HepG2 (cell line): ENCODE measurements around the gene GJA3.

Source experiments
- ARID2 ChIP-seq: sonication (generic); formaldehyde crosslinking; IDR thresholded peaks from 2 replicates; pipeline ENCODE4 v1.8.1; 2022; ENCODE audit warnings: mild to moderate bottlenecking, missing genetic modification reagents, borderline replicate concordance
- CHCHD3 ChIP-seq: sonication (generic); formaldehyde crosslinking; IDR thresholded peaks from 2 replicates; pipeline ENCODE4 v1.8.0; 2022; ENCODE audit warnings: mild to moderate bottlenecking, missing genetic modification reagents, moderate library complexity
- CHD4 ChIP-seq: fragments of 200-600 bp; sonication (generic); IDR thresholded peaks from 2 replicates; pipeline ENCODE4 v1.7.0; 2017; ENCODE audit warnings: mild to moderate bottlenecking, low read length, borderline replicate concordance
- MAFF ChIP-seq: IDR thresholded peaks from 2 replicates; pipeline ENCODE4 v1.6.1; 2011; ENCODE audit warnings: low read depth, low read length, improper control_type of control experiment
- MAFK ChIP-seq, 2 experiments: IDR thresholded peaks in 1 of 2; conservative IDR thresholded peaks in 1 of 2; 2 replicates each; pipeline ENCODE4 v1.6.1; 2011; ENCODE audit warnings: improper control_type of control experiment in 2 of 2, low read length in 2 of 2
- TAF15 ChIP-seq: fragments of 200-400 bp; formaldehyde crosslinking; IDR thresholded peaks from one replicate; pipeline ENCODE4 v1.6.1; 2018; ENCODE audit warnings: mild to moderate bottlenecking, low read depth, low read length; ENCODE audit not compliant: poor library complexity, severe bottlenecking
- ZBTB8A ChIP-seq: sonication (generic); formaldehyde crosslinking; IDR thresholded peaks from 2 replicates; pipeline ENCODE4 v1.4.0; 2020; ENCODE audit warnings: mild to moderate bottlenecking, low read depth, missing genetic modification reagents, borderline replicate concordance
- TF ChIP-seq, protein P1 (sequence below): sonication (generic); formaldehyde crosslinking; IDR thresholded peaks from 2 replicates; pipeline ENCODE4 v1.5.0; 2020; ENCODE audit warnings: mild to moderate bottlenecking, missing genetic modification reagents, moderate library complexity
- TF ChIP-seq, protein P2 (sequence below): sonication (generic); formaldehyde crosslinking; IDR thresholded peaks from 2 replicates; pipeline ENCODE4 v1.4.0; 2020; ENCODE audit warnings: missing genetic modification reagents
- TF ChIP-seq, protein P3 (sequence below): IDR thresholded peaks from 2 replicates; pipeline ENCODE4 v1.6.1; 2012; ENCODE audit warnings: low read length, improper control_type of control experiment

DNA sequence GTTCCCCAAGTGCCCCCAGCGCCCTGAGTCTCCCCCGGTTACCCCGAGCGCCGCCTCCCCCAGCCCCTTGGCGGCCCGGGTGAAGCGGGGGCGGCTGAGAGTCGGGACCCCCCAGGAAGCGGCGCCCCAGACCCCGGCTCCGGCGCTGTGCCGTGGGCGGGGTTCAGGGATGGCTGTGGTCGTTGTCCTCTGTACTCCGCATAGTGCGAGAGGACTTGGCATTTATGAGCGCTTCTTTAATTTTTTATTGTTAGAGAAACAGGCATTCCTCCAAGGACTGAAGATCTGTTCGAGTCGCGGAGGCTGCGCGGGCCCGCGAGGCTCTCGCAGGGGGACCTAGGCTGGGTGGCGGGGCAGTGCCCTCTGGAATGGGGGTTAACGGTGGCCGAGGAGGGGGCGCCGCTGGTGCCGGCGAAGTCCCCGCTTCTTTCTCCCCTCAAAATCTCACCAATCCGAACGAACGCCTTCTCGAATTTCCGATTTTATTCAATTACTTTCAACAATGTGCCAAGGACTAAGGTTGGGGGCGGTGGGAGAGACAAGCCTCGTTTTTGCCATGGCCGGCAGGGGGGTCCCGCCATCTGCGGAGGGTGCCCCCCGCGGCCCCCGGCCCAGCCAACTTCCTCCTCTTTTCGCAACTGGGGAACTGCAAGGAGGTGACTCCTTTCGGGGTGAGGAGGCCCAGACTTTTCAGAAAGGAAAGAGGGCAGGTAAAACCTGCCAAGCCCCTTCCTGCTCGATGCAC, 32.5 kb upstream of the GJA3 start:
- no peak for TF ChIP-seq TAF15
- no peak for TF ChIP-seq CHCHD3
- no peak for TF ChIP-seq MAFK (conservative IDR thresholded peaks at IDR 0.05 in 1 of 2, IDR thresholded peaks at IDR 0.05 in 1 of 2; ENCODE audit: low read length in 2 of 2)
- TF ChIP-seq ZBTB8A (CRISPR knock-in tag): no peak
- TF ChIP-seq, protein P1, sequence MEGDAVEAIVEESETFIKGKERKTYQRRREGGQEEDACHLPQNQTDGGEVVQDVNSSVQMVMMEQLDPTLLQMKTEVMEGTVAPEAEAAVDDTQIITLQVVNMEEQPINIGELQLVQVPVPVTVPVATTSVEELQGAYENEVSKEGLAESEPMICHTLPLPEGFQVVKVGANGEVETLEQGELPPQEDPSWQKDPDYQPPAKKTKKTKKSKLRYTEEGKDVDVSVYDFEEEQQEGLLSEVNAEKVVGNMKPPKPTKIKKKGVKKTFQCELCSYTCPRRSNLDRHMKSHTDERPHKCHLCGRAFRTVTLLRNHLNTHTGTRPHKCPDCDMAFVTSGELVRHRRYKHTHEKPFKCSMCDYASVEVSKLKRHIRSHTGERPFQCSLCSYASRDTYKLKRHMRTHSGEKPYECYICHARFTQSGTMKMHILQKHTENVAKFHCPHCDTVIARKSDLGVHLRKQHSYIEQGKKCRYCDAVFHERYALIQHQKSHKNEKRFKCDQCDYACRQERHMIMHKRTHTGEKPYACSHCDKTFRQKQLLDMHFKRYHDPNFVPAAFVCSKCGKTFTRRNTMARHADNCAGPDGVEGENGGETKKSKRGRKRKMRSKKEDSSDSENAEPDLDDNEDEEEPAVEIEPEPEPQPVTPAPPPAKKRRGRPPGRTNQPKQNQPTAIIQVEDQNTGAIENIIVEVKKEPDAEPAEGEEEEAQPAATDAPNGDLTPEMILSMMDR (CRISPR knock-in tag): no peak
- TF ChIP-seq, protein P2, sequence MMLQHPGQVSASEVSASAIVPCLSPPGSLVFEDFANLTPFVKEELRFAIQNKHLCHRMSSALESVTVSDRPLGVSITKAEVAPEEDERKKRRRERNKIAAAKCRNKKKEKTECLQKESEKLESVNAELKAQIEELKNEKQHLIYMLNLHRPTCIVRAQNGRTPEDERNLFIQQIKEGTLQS (CRISPR knock-in tag): no peak
- TF ChIP-seq, protein P3, sequence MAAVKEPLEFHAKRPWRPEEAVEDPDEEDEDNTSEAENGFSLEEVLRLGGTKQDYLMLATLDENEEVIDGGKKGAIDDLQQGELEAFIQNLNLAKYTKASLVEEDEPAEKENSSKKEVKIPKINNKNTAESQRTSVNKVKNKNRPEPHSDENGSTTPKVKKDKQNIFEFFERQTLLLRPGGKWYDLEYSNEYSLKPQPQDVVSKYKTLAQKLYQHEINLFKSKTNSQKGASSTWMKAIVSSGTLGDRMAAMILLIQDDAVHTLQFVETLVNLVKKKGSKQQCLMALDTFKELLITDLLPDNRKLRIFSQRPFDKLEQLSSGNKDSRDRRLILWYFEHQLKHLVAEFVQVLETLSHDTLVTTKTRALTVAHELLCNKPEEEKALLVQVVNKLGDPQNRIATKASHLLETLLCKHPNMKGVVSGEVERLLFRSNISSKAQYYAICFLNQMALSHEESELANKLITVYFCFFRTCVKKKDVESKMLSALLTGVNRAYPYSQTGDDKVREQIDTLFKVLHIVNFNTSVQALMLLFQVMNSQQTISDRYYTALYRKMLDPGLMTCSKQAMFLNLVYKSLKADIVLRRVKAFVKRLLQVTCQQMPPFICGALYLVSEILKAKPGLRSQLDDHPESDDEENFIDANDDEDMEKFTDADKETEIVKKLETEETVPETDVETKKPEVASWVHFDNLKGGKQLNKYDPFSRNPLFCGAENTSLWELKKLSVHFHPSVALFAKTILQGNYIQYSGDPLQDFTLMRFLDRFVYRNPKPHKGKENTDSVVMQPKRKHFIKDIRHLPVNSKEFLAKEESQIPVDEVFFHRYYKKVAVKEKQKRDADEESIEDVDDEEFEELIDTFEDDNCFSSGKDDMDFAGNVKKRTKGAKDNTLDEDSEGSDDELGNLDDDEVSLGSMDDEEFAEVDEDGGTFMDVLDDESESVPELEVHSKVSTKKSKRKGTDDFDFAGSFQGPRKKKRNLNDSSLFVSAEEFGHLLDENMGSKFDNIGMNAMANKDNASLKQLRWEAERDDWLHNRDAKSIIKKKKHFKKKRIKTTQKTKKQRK: no peak
- TF ChIP-seq MAFF: no peak
- no peak for TF ChIP-seq ARID2
- TF ChIP-seq CHD4: no peak
